Measurements from ENCODE around the gene PSTPIP1. TPM values are rescaled to one million over a fixed set of nuclear protein-coding genes. Genes with fewer than 3 reads are reported as not detected.

PSTPIP1 gene
- polyA plus RNA-seq, 1 donor (not counting 4 experiments of a cell fraction or from before 2014, with no cell fraction given) = 9.6 TPM

- FAIRE-seq = no peak
- no peak overlapping the region for H2AFZ ChIP-seq (ENCODE audit: control insufficient read depth, low read length)
- no peak overlapping the region for H3K4me3 ChIP-seq (ENCODE audit: control insufficient read depth in 2 of 3, extremely low read depth in 1 of 3, insufficient read depth in 2 of 3, low read depth in 1 of 3, low read length in 3 of 3)
- H3K9me1 ChIP-seq (ENCODE audit: control insufficient read depth, extremely low read depth, insufficient read depth, low read length) = no peaks in the 10 kb centered on the region
- H3K36me3 ChIP-seq (ENCODE audit: control insufficient read depth in 2 of 2, extremely low read depth in 1 of 2, insufficient read depth in 2 of 2, low read length in 2 of 2) = no peaks in the 10 kb centered on the region
- H3K9ac ChIP-seq (ENCODE audit: control insufficient read depth, extremely low read depth, insufficient read depth, low read length) = no peak overlapping the region
- H4K20me1 ChIP-seq (ENCODE audit: control insufficient read depth, extremely low read depth, insufficient read depth, low read length) = no peaks in the 10 kb centered on the region
- H3K9me3 ChIP-seq (ENCODE audit: control insufficient read depth, low read depth, low read length) = no peaks in the 10 kb centered on the region
- TF ChIP-seq EZH2 (IDR thresholded peaks at IDR 0.05; ENCODE audit: low read length) (no peak), CTCF (optimal IDR thresholded peaks at IDR 0.05 in 1 of 3, IDR thresholded peaks at IDR 0.05 in 1 of 3, conservative IDR thresholded peaks at IDR 0.05 in 1 of 3; ENCODE audit: extremely low read depth in 1 of 3, insufficient read depth in 2 of 3, low read length in 3 of 3) (no peak)
- dilution Hi-C loops (cut with MboI; ENCODE audit: extremely low pct_ligation_motif_present, low sequenced_read_pairs) = no loop called here
- DNase-seq (ENCODE audit: low read depth, low spot score) = no peak
- H3K27me3 ChIP-seq (ENCODE audit: control insufficient read depth, extremely low read depth, insufficient read depth, low read length) = no peaks in the 10 kb centered on the region
- H3K79me2 ChIP-seq (ENCODE audit: control insufficient read depth, insufficient read depth, low read length) = peaks cover 5% of the 10 kb centered on the region
- H3K4me2 ChIP-seq (ENCODE audit: control insufficient read depth, extremely low read depth, insufficient read depth, low read depth, low read length) = no peak overlapping the region
- H3K27ac ChIP-seq (ENCODE audit: control insufficient read depth, insufficient read depth, low read length) = no peak overlapping the region
- peaks cover 27% of the 10 kb centered on the region for H3K4me1 ChIP-seq (ENCODE audit: control insufficient read depth, extremely low read depth, insufficient read depth, low read length)
These were observed 3.9 kb upstream of the PSTPIP1 start for GRCh38 chr15:76991048-76991447.

GRCh38 chr15:76991741-76992645 is 2.9 kb upstream of the PSTPIP1 start:
- Histone ChIP-seq H3K9me3 (ENCODE audit: control insufficient read depth, low read depth, low read length) (no peaks in the 10 kb centered on the region), H3K4me2 (ENCODE audit: control insufficient read depth, extremely low read depth, insufficient read depth, low read depth, low read length) (no peak overlapping the region), H3K4me3 (ENCODE audit: control insufficient read depth in 2 of 3, extremely low read depth in 1 of 3, insufficient read depth in 2 of 3, low read depth in 1 of 3, low read length in 3 of 3) (no peak overlapping the region), H3K9ac (ENCODE audit: control insufficient read depth, extremely low read depth, insufficient read depth, low read length) (no peak overlapping the region), H3K4me1 (ENCODE audit: control insufficient read depth, extremely low read depth, insufficient read depth, low read length) (peaks cover 36% of the 10 kb centered on the region), H3K79me2 (ENCODE audit: control insufficient read depth, insufficient read depth, low read length) (peaks cover 5% of the 10 kb centered on the region), H3K27me3 (ENCODE audit: control insufficient read depth, extremely low read depth, insufficient read depth, low read length) (no peaks in the 10 kb centered on the region), H3K36me3 (ENCODE audit: control insufficient read depth in 2 of 2, extremely low read depth in 1 of 2, insufficient read depth in 2 of 2, low read length in 2 of 2) (no peaks in the 10 kb centered on the region), H3K27ac (ENCODE audit: control insufficient read depth, insufficient read depth, low read length) (no peak overlapping the region), H2AFZ (ENCODE audit: control insufficient read depth, low read length) (no peak overlapping the region), H4K20me1 (ENCODE audit: control insufficient read depth, extremely low read depth, insufficient read depth, low read length) (no peaks in the 10 kb centered on the region), H3K9me1 (ENCODE audit: control insufficient read depth, extremely low read depth, insufficient read depth, low read length) (no peaks in the 10 kb centered on the region)
- dilution Hi-C loops (cut with MboI; ENCODE audit: extremely low pct_ligation_motif_present, low sequenced_read_pairs) = no loop called here
- FAIRE-seq (no peak), DNase-seq (ENCODE audit: low read depth, low spot score) (no peak)
- TF ChIP-seq EZH2 (IDR thresholded peaks at IDR 0.05; ENCODE audit: low read length) (no peak), CTCF (optimal IDR thresholded peaks at IDR 0.05 in 1 of 3, IDR thresholded peaks at IDR 0.05 in 1 of 3, conservative IDR thresholded peaks at IDR 0.05 in 1 of 3; ENCODE audit: extremely low read depth in 1 of 3, insufficient read depth in 2 of 3, low read length in 3 of 3) (no peak)
